OCI-LY7 (cell line): ENCODE results near the gene CCDC17. TPM values are rescaled to one million over a fixed set of nuclear protein-coding genes. Genes with fewer than 3 reads are reported as not detected.

ENCODE experiments used
- BruUV-seq: library from RNA; stranded (reverse); fragments of 400-500 nt; replicated peaks from 2 replicates; lab custom pipeline; 2021; lab: Mats Ljungman, UMichigan
- CTCF ChIA-PET: fragments of 300-600 bp; sonication (Branson Sonifier 250); formaldehyde crosslinking; loops from one replicate; lab custom pipeline; 2022; ENCODE audit warnings: antibody characterized with exemption; ENCODE audit not compliant: unreplicated experiment; lab: Charles Lee
- POLR2A ChIA-PET: fragments of 300-600 bp; sonication (Branson Sonifier 250); formaldehyde crosslinking; loops from one replicate; lab custom pipeline; 2022; ENCODE audit warnings: antibody characterized with exemption; lab: Charles Lee
- DNase-seq: peaks from one replicate; pipeline ENCODE4 v3.0.0-alpha.2; 2015; ENCODE audit warnings: low spot score
- H2AFZ ChIP-seq: fragments of 200-600 bp; sonication (generic), shearing (Covaris generic); 2 replicates; pipeline ENCODE4 v1.6.1; 2014; ENCODE audit warnings: mild to moderate bottlenecking, antibody characterized with exemption, low read length, moderate library complexity
- H3K27ac ChIP-seq: fragments of 200-600 bp; sonication (generic); 2 replicates; pipeline ENCODE4 v1.5.1; 2014; ENCODE audit warnings: mixed run types, low read depth, mild to moderate bottlenecking, moderate library complexity, low read length, inconsistent platforms; ENCODE audit not compliant: poor library complexity, severe bottlenecking
- H3K36me3 ChIP-seq: fragments of 200-600 bp; sonication (generic); 2 replicates; pipeline ENCODE4 v1.6.1; 2014; ENCODE audit warnings: mild to moderate bottlenecking, antibody characterized with exemption, low read length, moderate library complexity, mixed read lengths; ENCODE audit not compliant: insufficient read depth
- H3K4me1 ChIP-seq: fragments of 200-600 bp; sonication (generic); 2 replicates; pipeline ENCODE4 v1.5.1; 2014; ENCODE audit warnings: mild to moderate bottlenecking, low read length; ENCODE audit not compliant: insufficient read depth, poor library complexity, severe bottlenecking
- H3K4me2 ChIP-seq: fragments of 200-600 bp; sonication (generic); 2 replicates; pipeline ENCODE4 v1.6.1; 2014; ENCODE audit warnings: mild to moderate bottlenecking, low read length
- H3K4me3 ChIP-seq: fragments of 200-600 bp; sonication (generic); 2 replicates; pipeline ENCODE4 v1.5.1; 2014; ENCODE audit warnings: mild to moderate bottlenecking, low read depth, low read length; ENCODE audit not compliant: poor library complexity, severe bottlenecking
- H3K79me2 ChIP-seq: fragments of 200-600 bp; sonication (generic); 2 replicates; pipeline ENCODE4 v1.6.1; 2016; ENCODE audit warnings: low read depth, mild to moderate bottlenecking, low read length, moderate library complexity, mixed read lengths; ENCODE audit not compliant: insufficient read depth
- H3K9me2 ChIP-seq: fragments of 200-600 bp; sonication (generic); 2 replicates; pipeline ENCODE4 v1.6.1; 2016; ENCODE audit warnings: mild to moderate bottlenecking, low read length, mixed read lengths; ENCODE audit not compliant: insufficient read depth
- H3K9me3 ChIP-seq: fragments of 200-600 bp; sonication (generic); 2 replicates; pipeline ENCODE4 v1.6.1; 2014; ENCODE audit warnings: mild to moderate bottlenecking, mixed run types, low read length, mixed read lengths
- H4K20me1 ChIP-seq: fragments of 200-600 bp; sonication (generic); 2 replicates; pipeline ENCODE4 v1.6.1; 2014; ENCODE audit warnings: mild to moderate bottlenecking, antibody characterized with exemption, low read length, moderate library complexity, mixed read lengths; ENCODE audit not compliant: insufficient read depth
- EZH2phosphoT487 ChIP-seq: fragments of 200-600 bp; sonication (generic); IDR thresholded peaks from 2 replicates; pipeline ENCODE4 v1.6.1; 2018; ENCODE audit warnings: low read depth, borderline replicate concordance, mild to moderate bottlenecking, mixed run types, antibody characterized with exemption, low read length, moderate library complexity, mixed read lengths
- intact Hi-C: fragments of 100-400 bp; cut with micrococcal nuclease; formaldehyde crosslinking; loops from one replicate; pipeline ENCODE4 v1.10.0; 2022; ENCODE audit not compliant: unreplicated experiment
- total RNA-seq, 2 experiments: library from RNA; depleted of rRNA in 1 of 2; stranded (reverse); fragments of >200 nt in 1 of 2; shearing (Covaris generic) in 1 of 2; gene quantifications; 2 replicates each; pipeline ENCODE4 v1.2.3, GENCODE V29; 2014 to 2022
- TF ChIP-seq, protein P1 (sequence below): fragments of 200-600 bp; sonication (generic); conservative IDR thresholded peaks from 2 replicates; pipeline ENCODE4 v1.5.1; 2014; ENCODE audit warnings: mild to moderate bottlenecking, antibody characterized with exemption, low read length, moderate library complexity, mixed read lengths

CCDC17 gene
- total RNA-seq, 2 experiments from 2014 or later: 3.2 to 5.0 TPM

GRCh38 chr1:45585110-45585426 lies 38.8 kb downstream of the CCDC17 start:
- intact Hi-C loops: no loop called here
- no peak for DNase-seq
- POLR2A ChIA-PET: interaction anchor here (0.6 to 2.5 kb wide), 3 partner anchors 15 to 61 kb away, joined by 3 to 6 read pairs (median 4); no protein-coding TSS in a partner anchor

DNA sequence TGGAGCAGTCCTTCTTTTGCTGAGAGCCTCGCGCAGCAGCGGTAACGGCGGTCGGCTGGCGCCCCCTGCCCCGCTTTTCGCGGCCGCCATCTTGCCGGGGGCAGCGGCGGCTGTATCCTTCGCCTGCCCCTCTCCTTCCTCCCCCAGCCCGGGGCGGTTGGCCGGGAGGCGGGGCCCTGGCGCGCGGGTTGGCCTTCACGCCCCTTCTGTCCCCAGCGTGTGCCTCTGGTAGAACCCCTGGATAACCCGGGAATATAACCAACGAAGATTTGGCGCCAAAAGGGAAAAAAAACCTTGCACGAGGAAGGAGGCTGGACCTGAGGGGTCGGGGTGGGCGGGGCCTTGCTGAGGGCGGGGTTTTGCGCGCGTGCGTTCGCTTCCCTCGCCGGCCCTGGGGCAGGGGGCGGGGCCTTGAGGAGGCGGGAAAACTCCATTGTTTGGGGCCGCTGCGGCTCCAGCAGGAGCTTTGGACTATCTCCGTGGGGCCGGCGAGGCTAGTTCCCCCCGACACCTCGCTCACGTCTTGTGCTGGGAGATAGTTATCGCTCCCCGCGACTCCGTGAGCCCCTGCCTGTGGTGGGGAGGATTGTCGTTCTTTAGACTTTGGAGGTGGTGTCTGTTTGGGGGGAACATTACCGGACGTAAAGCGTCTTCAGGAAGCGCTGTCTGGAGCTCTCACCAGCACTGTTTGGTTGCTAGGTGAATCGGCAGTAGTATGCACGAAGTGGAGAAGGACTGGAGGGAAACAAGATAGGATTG lies 39.3 kb downstream of the CCDC17 start:
- H3K4me1 ChIP-seq: peaks cover 49% of the 10 kb centered on the region
- peak overlapping the region; percentile 27; the same call in 1 of the 2 replicates for H2AFZ ChIP-seq
- intact Hi-C loops: loop anchor here (1.0 to 5.0 kb wide), 2 partner anchors 244 to 258 kb away; partner anchors contain the start of genes MUTYH and TOE1
- H3K9me3 ChIP-seq: no peaks in the 10 kb centered on the region
- peak overlapping the region; percentile 83 for H3K27ac ChIP-seq
- peak overlapping the region; percentile 99 for H3K4me3 ChIP-seq
- H3K36me3 ChIP-seq: peaks cover 48% of the 10 kb centered on the region
- BruUV-seq: no TSS peak
- DNase-seq: peak; percentile 92
- POLR2A ChIA-PET: interaction anchor here (0.6 to 2.6 kb wide), 6 partner anchors 9 to 245 kb away, joined by 3 to 9 read pairs (median 6); partner anchors contain the start of genes AKR1A1, MUTYH and TOE1
- H3K4me2 ChIP-seq: peak overlapping the region; percentile 97
- H3K9me2 ChIP-seq: no peaks in the 10 kb centered on the region
- H3K79me2 ChIP-seq: peaks cover 57% of the 10 kb centered on the region
- CTCF ChIA-PET: no interaction called here
- TF ChIP-seq, protein P1, sequence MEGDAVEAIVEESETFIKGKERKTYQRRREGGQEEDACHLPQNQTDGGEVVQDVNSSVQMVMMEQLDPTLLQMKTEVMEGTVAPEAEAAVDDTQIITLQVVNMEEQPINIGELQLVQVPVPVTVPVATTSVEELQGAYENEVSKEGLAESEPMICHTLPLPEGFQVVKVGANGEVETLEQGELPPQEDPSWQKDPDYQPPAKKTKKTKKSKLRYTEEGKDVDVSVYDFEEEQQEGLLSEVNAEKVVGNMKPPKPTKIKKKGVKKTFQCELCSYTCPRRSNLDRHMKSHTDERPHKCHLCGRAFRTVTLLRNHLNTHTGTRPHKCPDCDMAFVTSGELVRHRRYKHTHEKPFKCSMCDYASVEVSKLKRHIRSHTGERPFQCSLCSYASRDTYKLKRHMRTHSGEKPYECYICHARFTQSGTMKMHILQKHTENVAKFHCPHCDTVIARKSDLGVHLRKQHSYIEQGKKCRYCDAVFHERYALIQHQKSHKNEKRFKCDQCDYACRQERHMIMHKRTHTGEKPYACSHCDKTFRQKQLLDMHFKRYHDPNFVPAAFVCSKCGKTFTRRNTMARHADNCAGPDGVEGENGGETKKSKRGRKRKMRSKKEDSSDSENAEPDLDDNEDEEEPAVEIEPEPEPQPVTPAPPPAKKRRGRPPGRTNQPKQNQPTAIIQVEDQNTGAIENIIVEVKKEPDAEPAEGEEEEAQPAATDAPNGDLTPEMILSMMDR: peak; percentile 65
- no peak for TF ChIP-seq EZH2phosphoT487
- peaks cover 30% of the 10 kb centered on the region for H4K20me1 ChIP-seq

More at GRCh38 chr1:45585110-45585426, 38.8 kb downstream of the CCDC17 start:
- Histone ChIP-seq H3K9me3 (no peaks in the 10 kb centered on the region), H3K4me3 (peak overlapping the region; percentile 99), H3K4me2 (peak overlapping the region; percentile 97), H3K9me2 (no peaks in the 10 kb centered on the region), H2AFZ (no peak overlapping the region), H4K20me1 (peaks cover 30% of the 10 kb centered on the region), H3K27ac (peak overlapping the region; percentile 83), H3K79me2 (peaks cover 62% of the 10 kb centered on the region), H3K4me1 (peaks cover 48% of the 10 kb centered on the region), H3K36me3 (peaks cover 53% of the 10 kb centered on the region)
- BruUV-seq: TSS peak; percentile 62
- CTCF ChIA-PET: no interaction called here
- TF ChIP-seq EZH2phosphoT487: no peak
- TF ChIP-seq, protein P1: no peak
